Activated naive CD8-positive, alpha-beta T cell treated with anti-CD3 and anti-CD28 coated beads for 36 hours (primary cell): ENCODE measurements around the gene MED31. TPM values are rescaled to one million over a fixed set of nuclear protein-coding genes. Genes with fewer than 3 reads are reported as not detected.

Experiments used
- DNase-seq: peaks from one replicate; pipeline ENCODE4 v3.0.0; 2021
- H3K27ac Mint-ChIP-seq: one replicate; pipeline ENCODE4 v1.8.0; 2022; ENCODE audit warnings: mild to moderate bottlenecking, moderate library complexity, mixed read lengths
- H3K27me3 Mint-ChIP-seq: one replicate; pipeline ENCODE4 v1.8.0; 2022; ENCODE audit warnings: mild to moderate bottlenecking, mixed read lengths
- H3K36me3 Mint-ChIP-seq: one replicate; pipeline ENCODE4 v1.8.0; 2021; ENCODE audit warnings: mild to moderate bottlenecking, mixed read lengths
- H3K4me1 Mint-ChIP-seq: one replicate; pipeline ENCODE4 v1.8.0; 2021; ENCODE audit warnings: mixed read lengths
- H3K4me3 Mint-ChIP-seq: one replicate; pipeline ENCODE4 v1.8.0; 2022; ENCODE audit warnings: mild to moderate bottlenecking, moderate library complexity, mixed read lengths
- H3K9me3 Mint-ChIP-seq: one replicate; pipeline ENCODE4 v1.8.0; 2022; ENCODE audit warnings: mixed read lengths
- total RNA-seq, 2 experiments: library from RNA; stranded (reverse); gene quantifications; one replicate each; pipeline ENCODE4 v1.2.3, GENCODE V29; 2021

The MED31 gene
- total RNA-seq, 2 experiments from 2014 or later: 20.1 to 21.6 TPM

DNA sequence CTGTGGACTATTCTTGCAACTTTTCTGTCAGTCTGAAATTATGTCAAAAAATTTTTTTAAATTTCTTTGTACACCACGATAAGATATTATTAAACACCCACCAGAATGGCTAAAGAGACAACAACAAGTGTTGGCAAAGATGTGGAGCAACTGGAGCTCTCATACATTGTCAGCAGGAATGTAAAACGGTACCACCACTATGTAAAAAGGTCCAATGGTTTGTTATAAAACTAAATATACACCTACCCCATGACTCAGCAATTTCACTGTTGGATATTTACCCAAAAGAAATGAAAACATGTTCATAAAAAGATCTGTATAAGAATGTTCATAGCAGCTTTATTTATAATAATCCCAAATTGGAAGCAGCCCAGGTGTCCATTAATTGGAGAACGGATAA lies 18.1 kb downstream of the MED31 start:
- peaks cover 13% of the 10 kb centered on the region for H3K4me1 Mint-ChIP-seq

DNA sequence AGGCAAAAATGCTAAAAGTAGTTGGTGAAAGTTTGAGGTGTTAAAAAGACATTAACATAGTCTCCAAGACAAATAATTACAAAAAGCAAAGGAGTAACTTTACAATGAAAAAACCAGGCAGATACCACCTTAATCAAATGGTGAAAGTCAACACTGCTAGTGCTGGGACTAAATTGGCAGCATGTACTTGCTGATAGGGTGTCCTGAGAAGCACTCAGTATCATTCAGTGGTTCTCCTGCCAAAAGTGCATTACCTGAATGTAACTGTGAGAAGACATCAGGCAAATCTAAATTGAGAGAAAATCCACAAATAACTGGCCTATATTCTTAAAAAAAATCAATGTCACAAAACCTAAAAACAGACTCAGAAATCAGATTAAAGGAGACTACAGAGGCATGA lies 18.9 kb downstream of the MED31 start:
- no peak overlapping the region for H3K4me3 Mint-ChIP-seq
- no peaks in the 10 kb centered on the region for H3K27me3 Mint-ChIP-seq
- H3K9me3 Mint-ChIP-seq: no peaks in the 10 kb centered on the region
- DNase-seq: no peak
- H3K27ac Mint-ChIP-seq: no peak overlapping the region
- peaks cover 28% of the 10 kb centered on the region for H3K36me3 Mint-ChIP-seq
- H3K4me1 Mint-ChIP-seq: peaks cover 8% of the 10 kb centered on the region

More for the DNA sequence above, 18.1 kb downstream of the MED31 start:
- H3K36me3 Mint-ChIP-seq: peaks cover 28% of the 10 kb centered on the region
- no peak overlapping the region for H3K4me3 Mint-ChIP-seq
- DNase-seq: no peak
- H3K27me3 Mint-ChIP-seq: no peaks in the 10 kb centered on the region
- H3K27ac Mint-ChIP-seq: no peak overlapping the region
- no peaks in the 10 kb centered on the region for H3K9me3 Mint-ChIP-seq

- Mint-ChIP-seq H3K4me3 (no peak overlapping the region), H3K9me3 (no peaks in the 10 kb centered on the region), H3K36me3 (peaks cover 30% of the 10 kb centered on the region), H3K4me1 (peaks cover 8% of the 10 kb centered on the region), H3K27me3 (no peaks in the 10 kb centered on the region), H3K27ac (no peak overlapping the region)
- no peak for DNase-seq
These were observed 21.0 kb downstream of the MED31 start for GRCh38 chr17:6630390-6630789.

- peaks cover 17% of the 10 kb centered on the region for H3K36me3 Mint-ChIP-seq
These were observed 24.4 kb downstream of the MED31 start for GRCh38 chr17:6627019-6627418.

DNA sequence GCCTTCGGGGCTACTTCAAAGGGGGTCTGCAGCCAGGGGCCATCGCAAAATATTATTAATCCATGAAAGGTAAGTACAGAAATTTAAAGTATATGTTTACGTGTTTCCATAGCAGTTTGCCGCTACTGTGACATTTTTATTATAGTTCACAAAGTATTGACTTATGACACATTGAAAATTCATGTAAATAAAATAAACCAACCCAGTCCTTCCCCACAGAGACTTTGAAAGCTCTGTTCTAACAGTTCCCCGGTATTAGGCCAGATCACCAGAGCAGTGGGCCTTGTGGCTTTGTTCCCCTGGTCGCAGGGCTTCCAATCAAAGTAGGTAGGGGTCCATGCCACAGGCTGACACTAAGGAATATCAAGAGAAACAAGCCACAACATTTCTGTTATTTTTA lies 24.8 kb downstream of the MED31 start:
- no peaks in the 10 kb centered on the region for H3K27me3 Mint-ChIP-seq
- H3K27ac Mint-ChIP-seq: no peak overlapping the region
- no peaks in the 10 kb centered on the region for H3K9me3 Mint-ChIP-seq
- peaks cover 17% of the 10 kb centered on the region for H3K36me3 Mint-ChIP-seq
- no peak for DNase-seq
- H3K4me3 Mint-ChIP-seq: no peak overlapping the region
- H3K4me1 Mint-ChIP-seq: peaks cover 8% of the 10 kb centered on the region

More at GRCh38 chr17:6627019-6627418, 24.4 kb downstream of the MED31 start:
- H3K27me3 Mint-ChIP-seq: no peaks in the 10 kb centered on the region
- DNase-seq: no peak
- no peak overlapping the region for H3K27ac Mint-ChIP-seq
- no peak overlapping the region for H3K4me3 Mint-ChIP-seq
- H3K9me3 Mint-ChIP-seq: no peaks in the 10 kb centered on the region
- H3K4me1 Mint-ChIP-seq: peaks cover 8% of the 10 kb centered on the region

- DNase-seq: no peak
- Mint-ChIP-seq H3K27me3 (no peaks in the 10 kb centered on the region), H3K27ac (no peak overlapping the region), H3K4me1 (peaks cover 3% of the 10 kb centered on the region), H3K4me3 (no peak overlapping the region), H3K9me3 (no peaks in the 10 kb centered on the region), H3K36me3 (peaks cover 11% of the 10 kb centered on the region)
These were observed 27.5 kb downstream of the MED31 start for GRCh38 chr17:6623941-6624340.

DNA sequence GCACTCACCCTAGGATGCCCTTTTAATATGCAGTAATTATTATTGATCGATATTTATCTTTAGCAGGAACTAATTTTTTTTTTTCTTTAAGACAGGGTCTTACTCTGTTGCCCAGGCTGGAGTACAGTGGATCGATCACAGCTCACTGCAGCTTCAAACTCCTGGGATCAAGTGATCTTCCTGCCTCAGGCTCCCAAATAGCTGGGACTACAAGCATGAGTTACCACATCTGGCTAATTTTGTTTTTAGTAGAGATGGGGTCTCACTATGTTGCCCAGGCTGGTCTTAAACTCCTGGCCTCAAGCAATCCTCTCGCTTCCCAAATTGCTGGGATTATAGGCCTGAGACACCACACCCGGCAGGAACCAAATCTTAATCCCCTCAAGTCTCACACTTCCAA lies 40.2 kb downstream of the MED31 start:
- Mint-ChIP-seq H3K4me1 (peaks cover 5% of the 10 kb centered on the region), H3K27ac (no peak overlapping the region), H3K36me3 (peaks cover 18% of the 10 kb centered on the region), H3K9me3 (no peaks in the 10 kb centered on the region), H3K27me3 (no peaks in the 10 kb centered on the region), H3K4me3 (no peak overlapping the region)
- DNase-seq: no peak

DNA sequence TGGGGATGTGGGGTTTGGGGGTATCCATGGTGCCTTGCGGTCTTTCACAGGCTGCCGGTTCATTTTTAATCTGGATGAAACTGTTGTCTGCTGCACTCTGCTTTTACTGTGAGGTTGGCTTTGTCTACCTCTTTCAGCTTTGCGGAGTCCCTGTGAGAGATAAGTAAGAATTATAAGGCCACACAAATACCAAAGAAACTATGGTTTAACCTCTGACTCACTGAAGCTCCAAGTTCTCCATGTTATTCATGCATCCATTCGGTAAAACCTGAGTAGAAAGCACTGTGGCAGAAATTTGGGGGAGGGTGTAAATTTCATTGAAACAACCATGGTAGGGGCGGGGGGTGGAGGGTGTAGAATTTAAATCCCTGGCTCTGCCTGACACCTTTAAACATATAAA lies 41.4 kb downstream of the MED31 start:
- peaks cover 21% of the 10 kb centered on the region for H3K36me3 Mint-ChIP-seq
- DNase-seq: no peak
- H3K9me3 Mint-ChIP-seq: no peaks in the 10 kb centered on the region
- no peak overlapping the region for H3K4me3 Mint-ChIP-seq
- H3K27me3 Mint-ChIP-seq: no peaks in the 10 kb centered on the region
- H3K4me1 Mint-ChIP-seq: peaks cover 5% of the 10 kb centered on the region
- H3K27ac Mint-ChIP-seq: no peak overlapping the region

- no peak overlapping the region for H3K27ac Mint-ChIP-seq
- no peaks in the 10 kb centered on the region for H3K9me3 Mint-ChIP-seq
- peaks cover 24% of the 10 kb centered on the region for H3K36me3 Mint-ChIP-seq
- no peaks in the 10 kb centered on the region for H3K27me3 Mint-ChIP-seq
- no peak overlapping the region for H3K4me3 Mint-ChIP-seq
- H3K4me1 Mint-ChIP-seq: peaks cover under 1% of the 10 kb centered on the region
- no peak for DNase-seq
These were observed 43.1 kb downstream of the MED31 start for GRCh38 chr17:6608321-6608720.

GRCh38 chr17:6605142-6605541 lies 46.3 kb downstream of the MED31 start:
- H3K27me3 Mint-ChIP-seq: no peaks in the 10 kb centered on the region
- H3K27ac Mint-ChIP-seq: no peak overlapping the region
- no peak for DNase-seq
- no peaks in the 10 kb centered on the region for H3K9me3 Mint-ChIP-seq
- peaks cover 17% of the 10 kb centered on the region for H3K36me3 Mint-ChIP-seq
- peaks cover 5% of the 10 kb centered on the region for H3K4me1 Mint-ChIP-seq
- no peak overlapping the region for H3K4me3 Mint-ChIP-seq

DNA sequence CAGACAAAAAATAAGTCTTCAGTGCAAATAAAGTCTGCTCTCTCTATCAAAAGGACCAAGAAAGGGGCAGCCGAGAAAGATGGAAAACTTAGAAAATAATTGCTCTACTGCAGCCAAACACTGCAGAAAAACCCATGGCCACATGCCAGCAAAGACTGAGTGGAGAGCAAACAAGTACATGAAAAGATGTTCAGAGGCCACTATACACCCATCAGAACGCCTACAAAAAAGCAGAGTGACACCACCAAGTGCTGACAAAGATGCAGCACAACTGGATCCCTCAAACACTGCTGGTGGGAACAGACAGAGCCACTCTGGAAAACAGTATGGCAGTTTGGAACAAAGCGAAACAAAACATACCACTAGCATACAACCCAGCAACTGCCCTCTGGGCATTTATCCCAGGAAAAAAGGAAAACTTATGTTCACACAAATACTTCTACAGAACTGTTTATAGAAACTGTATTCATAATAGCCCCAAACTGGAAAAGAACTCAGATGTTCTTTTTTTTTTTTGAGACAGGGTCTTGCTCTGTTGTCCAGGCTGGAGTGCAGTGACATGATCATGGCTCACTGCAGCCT lies 47.6 kb downstream of the MED31 start:
- Mint-ChIP-seq H3K4me3 (no peak overlapping the region), H3K36me3 (peaks cover 15% of the 10 kb centered on the region), H3K9me3 (no peaks in the 10 kb centered on the region), H3K27me3 (no peaks in the 10 kb centered on the region), H3K4me1 (peaks cover 5% of the 10 kb centered on the region), H3K27ac (no peak overlapping the region)
- no peak for DNase-seq

DNA sequence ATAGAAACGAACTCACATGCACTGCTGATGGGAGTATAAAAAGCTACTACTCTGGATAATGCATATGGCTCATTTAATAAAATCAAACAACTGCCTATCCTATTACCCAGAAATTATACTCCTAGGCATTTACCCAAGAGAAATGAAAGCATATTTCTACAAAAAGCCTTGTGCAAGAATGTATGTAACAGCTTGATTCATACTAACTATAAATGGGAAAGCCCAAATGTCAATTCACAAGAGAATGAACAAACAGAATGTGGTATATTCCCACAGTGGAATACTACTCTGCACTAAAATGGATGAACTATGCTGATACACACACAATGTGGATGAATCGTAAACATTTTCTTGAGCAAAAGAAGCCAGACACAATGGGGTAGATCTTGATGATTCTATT lies 49.3 kb downstream of the MED31 start:
- Mint-ChIP-seq H3K4me3 (no peak overlapping the region), H3K27me3 (no peaks in the 10 kb centered on the region), H3K4me1 (peaks cover 5% of the 10 kb centered on the region), H3K36me3 (peaks cover 11% of the 10 kb centered on the region), H3K9me3 (no peaks in the 10 kb centered on the region), H3K27ac (no peak overlapping the region)
- DNase-seq: no peak

- H3K9me3 Mint-ChIP-seq: no peaks in the 10 kb centered on the region
- H3K36me3 Mint-ChIP-seq: peaks cover 9% of the 10 kb centered on the region
These were observed 52.0 kb downstream of the MED31 start for GRCh38 chr17:6599364-6599763.

GRCh38 chr17:6597727-6598126 lies 53.7 kb downstream of the MED31 start:
- H3K4me3 Mint-ChIP-seq: no peak overlapping the region
- H3K36me3 Mint-ChIP-seq: peaks cover 17% of the 10 kb centered on the region
- H3K27me3 Mint-ChIP-seq: no peaks in the 10 kb centered on the region
- DNase-seq: no peak
- no peaks in the 10 kb centered on the region for H3K4me1 Mint-ChIP-seq
- no peaks in the 10 kb centered on the region for H3K9me3 Mint-ChIP-seq
- H3K27ac Mint-ChIP-seq: no peak overlapping the region

More at GRCh38 chr17:6599364-6599763, 52.0 kb downstream of the MED31 start:
- Mint-ChIP-seq H3K27ac (no peak overlapping the region), H3K4me3 (no peak overlapping the region), H3K27me3 (no peaks in the 10 kb centered on the region), H3K4me1 (peaks cover 5% of the 10 kb centered on the region)
- DNase-seq: no peak

DNA sequence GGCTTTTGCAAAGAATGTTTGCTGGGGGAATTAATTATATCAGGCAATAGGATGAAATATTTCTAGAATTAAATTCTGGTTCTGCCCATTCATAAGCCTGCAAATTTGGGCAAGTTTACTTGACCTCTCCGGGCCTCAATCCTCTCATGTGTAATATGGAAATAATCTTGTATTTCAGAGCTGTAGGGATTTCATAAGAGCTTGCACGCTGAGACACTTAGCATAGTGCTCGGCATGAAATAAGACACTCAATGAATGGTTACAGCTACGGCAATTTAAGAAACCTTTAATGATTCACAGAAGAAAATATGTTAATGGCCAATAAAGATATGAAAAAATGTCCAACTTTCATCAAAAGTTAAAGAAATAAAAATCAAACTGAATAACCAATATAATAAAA lies 54.5 kb downstream of the MED31 start:
- Mint-ChIP-seq H3K27me3 (no peaks in the 10 kb centered on the region), H3K4me1 (no peaks in the 10 kb centered on the region), H3K4me3 (no peak overlapping the region), H3K27ac (no peak overlapping the region), H3K9me3 (no peaks in the 10 kb centered on the region), H3K36me3 (peaks cover 22% of the 10 kb centered on the region)
- DNase-seq: no peak

GRCh38 chr17:6596511-6596910 lies 54.9 kb downstream of the MED31 start:
- H3K27me3 Mint-ChIP-seq: no peaks in the 10 kb centered on the region
- no peaks in the 10 kb centered on the region for H3K4me1 Mint-ChIP-seq
- no peaks in the 10 kb centered on the region for H3K9me3 Mint-ChIP-seq
- DNase-seq: no peak
- H3K4me3 Mint-ChIP-seq: no peak overlapping the region
- peaks cover 25% of the 10 kb centered on the region for H3K36me3 Mint-ChIP-seq
- no peak overlapping the region for H3K27ac Mint-ChIP-seq
